Uterus (tissue), 2 donors: Measurements from ENCODE around the gene KRT12.

Experiments used
- POLR2A ChIP-seq, 2 donors: fragments of 450-650 bp; IDR thresholded peaks; one replicate each; pipeline ENCODE4 v1.6.1; 2016; ENCODE audit warnings: antibody characterized with exemption in 2 of 2, mild to moderate bottlenecking in 1 of 2, moderate library complexity in 1 of 2
- TF ChIP-seq, protein P1 (sequence below), 4 experiments: fragments of 200-600 bp in 2 of 4; fragments of 450-650 bp in 2 of 4; sonication (generic) in 2 of 4; IDR thresholded peaks; one replicate each; pipeline ENCODE4 v1.5.1; 2016 to 2019; ENCODE audit warnings: antibody characterized with exemption in 4 of 4, mild to moderate bottlenecking in 2 of 4, moderate library complexity in 1 of 4

DNA sequence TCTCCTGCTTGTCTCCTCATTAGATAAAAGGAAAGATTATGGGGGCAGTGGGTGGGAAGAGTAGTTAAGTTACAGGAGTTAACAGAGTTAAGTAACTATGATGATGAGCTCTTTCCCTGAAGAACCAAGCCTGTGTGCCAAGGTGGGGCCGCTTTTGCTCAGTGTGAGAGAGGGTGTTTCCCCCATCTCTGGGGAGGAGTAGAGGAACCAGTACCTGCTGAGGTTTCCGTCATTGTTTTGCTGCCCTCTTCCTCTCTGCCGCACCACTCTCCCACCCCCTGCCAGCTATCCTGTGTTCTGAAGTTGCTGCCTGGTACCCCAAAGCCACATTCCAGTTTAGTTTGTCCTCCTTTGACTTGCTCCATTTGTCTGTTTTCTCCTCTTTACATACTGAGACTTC is 23.8 kb downstream of the KRT12 start:
- TF ChIP-seq, protein P1, sequence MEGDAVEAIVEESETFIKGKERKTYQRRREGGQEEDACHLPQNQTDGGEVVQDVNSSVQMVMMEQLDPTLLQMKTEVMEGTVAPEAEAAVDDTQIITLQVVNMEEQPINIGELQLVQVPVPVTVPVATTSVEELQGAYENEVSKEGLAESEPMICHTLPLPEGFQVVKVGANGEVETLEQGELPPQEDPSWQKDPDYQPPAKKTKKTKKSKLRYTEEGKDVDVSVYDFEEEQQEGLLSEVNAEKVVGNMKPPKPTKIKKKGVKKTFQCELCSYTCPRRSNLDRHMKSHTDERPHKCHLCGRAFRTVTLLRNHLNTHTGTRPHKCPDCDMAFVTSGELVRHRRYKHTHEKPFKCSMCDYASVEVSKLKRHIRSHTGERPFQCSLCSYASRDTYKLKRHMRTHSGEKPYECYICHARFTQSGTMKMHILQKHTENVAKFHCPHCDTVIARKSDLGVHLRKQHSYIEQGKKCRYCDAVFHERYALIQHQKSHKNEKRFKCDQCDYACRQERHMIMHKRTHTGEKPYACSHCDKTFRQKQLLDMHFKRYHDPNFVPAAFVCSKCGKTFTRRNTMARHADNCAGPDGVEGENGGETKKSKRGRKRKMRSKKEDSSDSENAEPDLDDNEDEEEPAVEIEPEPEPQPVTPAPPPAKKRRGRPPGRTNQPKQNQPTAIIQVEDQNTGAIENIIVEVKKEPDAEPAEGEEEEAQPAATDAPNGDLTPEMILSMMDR (IDR thresholded peaks at IDR 0.05) = no peak
- no peak for TF ChIP-seq POLR2A (IDR thresholded peaks at IDR 0.05)
